NK-92 treated with Interleukin-12 subunit alpha and Interleukin-12 subunit beta, amount 100 ng/mL, for 24 hours (cell line): ENCODE results near the gene SSX2IP.
"Not testable (repeated sequence)": the region's sequence is repeated elsewhere in the genome, so short reads cannot be mapped to it uniquely, and the experiment has no call there.

ENCODE experiments used
- DNase-seq: peaks from one replicate; lab custom pipeline; 2025; lab: John Stamatoyannopoulos, UW

The SSX2IP gene

GRCh38 chr1:84613887-84614286 lies 76.4 kb downstream of the SSX2IP start:
- no peak for DNase-seq

GRCh38 chr1:84613026-84613425 lies 77.2 kb downstream of the SSX2IP start:
- DNase-seq: no peak

GRCh38 chr1:84611796-84612195 lies 78.5 kb downstream of the SSX2IP start:
- DNase-seq: no peak

GRCh38 chr1:84611091-84611490 lies 79.2 kb downstream of the SSX2IP start:
- no peak for DNase-seq

GRCh38 chr1:84606977-84607376 lies 83.3 kb downstream of the SSX2IP start:
- no peak for DNase-seq

GRCh38 chr1:84605157-84605556 lies 85.1 kb downstream of the SSX2IP start:
- no peak for DNase-seq

GRCh38 chr1:84603941-84604830 lies 86.1 kb downstream of the SSX2IP start:
- no peak for DNase-seq

- DNase-seq: no peak
Measured at GRCh38 chr1:84603223-84603622, 87.0 kb downstream of the SSX2IP start.

- no peak for DNase-seq
Measured at GRCh38 chr1:84600796-84601195, 89.5 kb downstream of the SSX2IP start.

GRCh38 chr1:84598846-84599741 lies 91.2 kb downstream of the SSX2IP start:
- DNase-seq: no peak

- no peak for DNase-seq
Measured at GRCh38 chr1:84598418-84598817, 91.8 kb downstream of the SSX2IP start.

- no peak for DNase-seq
Measured at GRCh38 chr1:84597011-84597410, 93.2 kb downstream of the SSX2IP start.

GRCh38 chr1:84594959-84595358 lies 95.3 kb downstream of the SSX2IP start:
- not testable (repeated sequence) for DNase-seq
